Measurements from ENCODE around the gene LMNTD1.

Gene LMNTD1

GRCh38 chr12:25463005-25463404 is 90.1 kb downstream of the LMNTD1 start:
- H3K36me3 ChIP-seq (ENCODE audit: insufficient read depth, low read length): no peaks in the 10 kb centered on the region
- H2AFZ ChIP-seq (ENCODE audit: low read length, unreplicated experiment): no peak overlapping the region
- no peaks in the 10 kb centered on the region for H3K79me2 ChIP-seq (ENCODE audit: control insufficient read depth, insufficient read depth, low read length, unreplicated experiment)
- no peak overlapping the region for H3K27ac ChIP-seq (ENCODE audit: low read depth, low read length)
- H3K4me3 ChIP-seq (ENCODE audit: low read depth, low read length): no peak overlapping the region
- H3K4me1 ChIP-seq (ENCODE audit: control insufficient read depth, insufficient read depth, low read length, unreplicated experiment): peaks cover 11% of the 10 kb centered on the region
- no peaks in the 10 kb centered on the region for H3K27me3 ChIP-seq (ENCODE audit: insufficient read depth, low read length)

DNA sequence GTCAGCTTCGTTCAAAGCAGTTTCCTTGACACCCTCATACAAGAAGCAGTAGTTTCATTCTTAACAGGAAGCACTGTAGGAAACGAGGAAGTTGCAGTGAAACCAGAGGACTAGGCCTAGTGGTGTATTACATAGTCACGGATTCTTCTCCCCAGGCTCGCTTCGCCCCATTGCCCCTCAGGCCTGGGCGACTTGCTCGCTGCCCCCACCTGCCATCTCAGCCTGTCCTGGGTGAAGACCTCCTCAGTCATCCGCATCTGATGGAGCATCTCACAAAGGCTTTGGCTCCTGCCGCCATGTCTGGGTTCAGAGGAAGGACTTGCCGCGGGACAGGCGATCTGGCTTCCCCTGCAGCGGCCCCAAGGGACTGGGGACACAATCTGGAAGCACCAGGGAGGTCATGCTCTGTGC is 93.5 kb downstream of the LMNTD1 start:
- peaks cover 18% of the 10 kb centered on the region for H3K4me1 ChIP-seq (ENCODE audit: control insufficient read depth, insufficient read depth, low read length, unreplicated experiment)
- no peaks in the 10 kb centered on the region for H3K27me3 ChIP-seq (ENCODE audit: insufficient read depth, low read length)
- H3K4me3 ChIP-seq (ENCODE audit: low read depth, low read length): no peak overlapping the region
- no peaks in the 10 kb centered on the region for H3K79me2 ChIP-seq (ENCODE audit: control insufficient read depth, insufficient read depth, low read length, unreplicated experiment)
- H3K27ac ChIP-seq (ENCODE audit: low read depth, low read length): peak overlapping the region; percentile 94; the same call in 1 of the 2 replicates
- H3K36me3 ChIP-seq (ENCODE audit: insufficient read depth, low read length): no peaks in the 10 kb centered on the region
- H2AFZ ChIP-seq (ENCODE audit: low read length, unreplicated experiment): peak overlapping the region; percentile 17

- Histone ChIP-seq H2AFZ (ENCODE audit: low read length, unreplicated experiment) (peak overlapping the region; percentile 73), H3K36me3 (ENCODE audit: insufficient read depth, low read length) (no peaks in the 10 kb centered on the region), H3K4me1 (ENCODE audit: control insufficient read depth, insufficient read depth, low read length, unreplicated experiment) (peaks cover 18% of the 10 kb centered on the region), H3K79me2 (ENCODE audit: control insufficient read depth, insufficient read depth, low read length, unreplicated experiment) (no peaks in the 10 kb centered on the region), H3K27me3 (ENCODE audit: insufficient read depth, low read length) (no peaks in the 10 kb centered on the region), H3K4me3 (ENCODE audit: low read depth, low read length) (peak overlapping the region; percentile 42), H3K27ac (ENCODE audit: low read depth, low read length) (peak overlapping the region; percentile 94)
Measured at GRCh38 chr12:25458047-25458552, 95.0 kb downstream of the LMNTD1 start.

DNA sequence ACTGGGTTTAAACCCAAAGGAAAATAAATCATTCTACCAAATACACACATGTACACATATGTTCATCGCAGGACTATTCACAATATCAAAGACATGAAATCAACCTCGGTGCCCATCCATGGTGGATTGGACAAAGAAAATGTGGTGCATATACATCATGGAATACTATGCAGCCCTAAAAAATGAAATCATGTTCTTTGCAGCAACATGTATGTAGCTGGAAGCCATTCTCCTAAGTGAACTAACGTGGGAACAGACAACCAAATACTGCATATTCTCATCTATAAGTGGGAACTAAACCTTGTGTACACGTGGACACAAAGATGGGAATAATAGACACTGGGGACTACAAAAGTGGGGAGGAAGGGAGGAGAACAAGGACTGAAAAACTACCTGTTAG is 96.6 kb downstream of the LMNTD1 start:
- Histone ChIP-seq H3K27me3 (ENCODE audit: insufficient read depth, low read length) (no peaks in the 10 kb centered on the region), H3K36me3 (ENCODE audit: insufficient read depth, low read length) (no peaks in the 10 kb centered on the region), H3K79me2 (ENCODE audit: control insufficient read depth, insufficient read depth, low read length, unreplicated experiment) (no peaks in the 10 kb centered on the region), H2AFZ (ENCODE audit: low read length, unreplicated experiment) (no peak overlapping the region), H3K4me3 (ENCODE audit: low read depth, low read length) (no peak overlapping the region), H3K27ac (ENCODE audit: low read depth, low read length) (no peak overlapping the region), H3K4me1 (ENCODE audit: control insufficient read depth, insufficient read depth, low read length, unreplicated experiment) (peaks cover 18% of the 10 kb centered on the region)

DNA sequence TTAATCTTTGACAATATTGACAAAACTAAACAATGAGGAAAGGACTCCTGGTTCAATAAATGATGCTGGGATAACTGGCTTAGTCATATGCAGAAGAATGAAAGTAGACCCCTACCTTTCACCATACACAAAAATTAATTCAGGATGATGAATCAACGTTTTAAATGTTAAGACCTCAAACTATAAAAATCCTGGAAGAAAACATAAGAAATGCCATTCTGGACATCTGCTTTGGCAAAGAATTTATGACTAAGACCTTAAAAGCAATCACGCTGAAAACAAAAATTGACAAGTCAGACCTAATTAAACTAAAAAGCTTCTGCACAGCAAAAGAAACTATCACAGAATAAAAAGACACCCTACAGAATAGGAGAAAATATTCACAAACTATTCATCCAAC is 97.4 kb downstream of the LMNTD1 start:
- Histone ChIP-seq H3K27me3 (ENCODE audit: insufficient read depth, low read length) (no peaks in the 10 kb centered on the region), H2AFZ (ENCODE audit: low read length, unreplicated experiment) (no peak overlapping the region), H3K27ac (ENCODE audit: low read depth, low read length) (no peak overlapping the region), H3K79me2 (ENCODE audit: control insufficient read depth, insufficient read depth, low read length, unreplicated experiment) (no peaks in the 10 kb centered on the region), H3K4me3 (ENCODE audit: low read depth, low read length) (no peak overlapping the region), H3K4me1 (ENCODE audit: control insufficient read depth, insufficient read depth, low read length, unreplicated experiment) (peaks cover 18% of the 10 kb centered on the region), H3K36me3 (ENCODE audit: insufficient read depth, low read length) (no peaks in the 10 kb centered on the region)

GRCh38 chr12:25449007-25449406 is 104.1 kb downstream of the LMNTD1 start:
- Histone ChIP-seq H3K27me3 (ENCODE audit: insufficient read depth, low read length) (no peaks in the 10 kb centered on the region), H3K79me2 (ENCODE audit: control insufficient read depth, insufficient read depth, low read length, unreplicated experiment) (no peaks in the 10 kb centered on the region), H3K27ac (ENCODE audit: low read depth, low read length) (no peak overlapping the region), H3K36me3 (ENCODE audit: insufficient read depth, low read length) (no peaks in the 10 kb centered on the region), H2AFZ (ENCODE audit: low read length, unreplicated experiment) (no peak overlapping the region), H3K4me3 (ENCODE audit: low read depth, low read length) (no peak overlapping the region), H3K4me1 (ENCODE audit: control insufficient read depth, insufficient read depth, low read length, unreplicated experiment) (no peaks in the 10 kb centered on the region)

DNA sequence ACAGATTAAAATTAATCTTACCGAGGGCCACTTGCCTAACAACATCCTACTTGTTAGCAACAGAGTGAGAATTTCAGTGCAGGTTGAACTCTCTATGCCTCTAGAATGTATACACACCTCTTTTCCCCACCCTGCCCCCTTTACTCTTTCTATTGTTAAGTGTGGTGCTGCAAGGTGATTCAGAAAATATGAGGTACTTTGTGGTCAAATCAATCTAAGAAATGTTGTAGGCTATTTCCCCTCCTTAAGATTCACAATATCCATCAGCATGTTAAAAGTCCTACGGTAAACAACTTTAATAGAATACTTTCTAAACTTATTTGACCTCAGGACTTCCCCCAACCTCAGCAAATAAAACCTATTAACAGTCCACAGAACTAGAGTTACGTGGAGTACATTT is 106.0 kb downstream of the LMNTD1 start:
- Histone ChIP-seq H3K79me2 (ENCODE audit: control insufficient read depth, insufficient read depth, low read length, unreplicated experiment) (no peaks in the 10 kb centered on the region), H3K27ac (ENCODE audit: low read depth, low read length) (no peak overlapping the region), H2AFZ (ENCODE audit: low read length, unreplicated experiment) (no peak overlapping the region), H3K36me3 (ENCODE audit: insufficient read depth, low read length) (no peaks in the 10 kb centered on the region), H3K27me3 (ENCODE audit: insufficient read depth, low read length) (no peaks in the 10 kb centered on the region), H3K4me3 (ENCODE audit: low read depth, low read length) (no peak overlapping the region), H3K4me1 (ENCODE audit: control insufficient read depth, insufficient read depth, low read length, unreplicated experiment) (no peaks in the 10 kb centered on the region)

DNA sequence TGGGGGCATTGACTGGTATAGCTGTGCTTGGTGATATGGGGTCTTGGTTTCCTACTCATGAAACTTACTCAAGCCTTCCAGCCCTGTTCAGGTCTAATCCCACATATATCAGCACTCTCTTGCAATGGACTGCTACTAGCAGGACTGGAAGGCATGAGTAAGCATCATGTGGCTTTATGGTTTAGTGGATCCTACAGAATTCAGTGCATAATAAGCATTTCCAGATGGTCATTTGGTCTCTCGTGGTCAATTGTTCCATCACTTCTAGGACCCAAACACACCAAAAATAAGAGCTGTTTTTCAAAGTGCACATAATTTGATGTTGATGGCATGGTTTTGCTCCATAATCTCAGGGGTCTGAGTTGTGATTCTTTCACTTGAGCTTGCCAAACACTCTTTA is 114.4 kb downstream of the LMNTD1 start:
- Histone ChIP-seq H3K27me3 (ENCODE audit: insufficient read depth, low read length) (no peaks in the 10 kb centered on the region), H3K4me3 (ENCODE audit: low read depth, low read length) (no peak overlapping the region), H3K36me3 (ENCODE audit: insufficient read depth, low read length) (no peaks in the 10 kb centered on the region), H3K79me2 (ENCODE audit: control insufficient read depth, insufficient read depth, low read length, unreplicated experiment) (no peaks in the 10 kb centered on the region), H3K27ac (ENCODE audit: low read depth, low read length) (no peak overlapping the region), H3K4me1 (ENCODE audit: control insufficient read depth, insufficient read depth, low read length, unreplicated experiment) (peaks cover 13% of the 10 kb centered on the region), H2AFZ (ENCODE audit: low read length, unreplicated experiment) (no peak overlapping the region)

DNA sequence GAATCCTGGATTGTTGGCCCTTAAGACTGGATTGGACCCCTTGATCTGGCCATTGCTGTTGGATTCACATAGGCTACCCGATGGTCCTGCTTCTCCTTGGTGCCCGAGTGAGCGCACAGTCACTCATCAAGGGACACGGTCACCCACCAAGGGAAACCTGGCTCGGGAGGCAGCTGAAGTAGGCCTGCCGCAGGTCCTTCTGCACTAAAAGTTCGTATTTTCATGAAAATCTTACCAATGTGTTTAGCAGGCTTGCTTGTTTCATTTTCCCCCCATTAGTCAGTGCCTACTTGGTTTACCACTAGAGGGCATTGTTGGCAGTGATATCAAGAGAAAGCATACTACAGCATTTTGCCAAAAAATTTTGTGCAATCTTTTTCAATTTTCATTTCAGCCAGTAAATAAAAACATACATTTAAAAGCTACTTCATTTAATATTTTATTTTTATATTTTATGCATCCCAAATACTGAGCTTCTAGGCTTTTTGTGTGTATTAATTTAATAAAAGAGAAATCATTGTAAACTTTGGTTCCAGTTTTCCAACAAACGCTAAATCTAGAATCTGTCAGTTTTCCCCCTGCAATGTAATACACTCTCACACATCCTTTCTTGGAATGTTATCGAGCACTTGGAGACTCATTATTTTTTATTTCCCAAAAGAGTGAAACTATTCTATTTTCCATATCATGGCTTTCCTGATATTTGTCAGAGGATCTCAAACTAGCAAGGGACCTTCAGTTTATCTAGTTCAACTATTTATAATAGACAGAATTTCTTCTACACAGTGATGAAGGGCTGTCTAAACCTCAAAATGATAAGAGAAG is 116.7 kb downstream of the LMNTD1 start:
- H2AFZ ChIP-seq (ENCODE audit: low read length, unreplicated experiment): peak overlapping the region; percentile 89
- no peaks in the 10 kb centered on the region for H3K36me3 ChIP-seq (ENCODE audit: insufficient read depth, low read length)
- H3K27ac ChIP-seq (ENCODE audit: low read depth, low read length): no peak overlapping the region
- H3K4me1 ChIP-seq (ENCODE audit: control insufficient read depth, insufficient read depth, low read length, unreplicated experiment): peaks cover 13% of the 10 kb centered on the region
- no peaks in the 10 kb centered on the region for H3K79me2 ChIP-seq (ENCODE audit: control insufficient read depth, insufficient read depth, low read length, unreplicated experiment)
- H3K4me3 ChIP-seq (ENCODE audit: low read depth, low read length): peak overlapping the region; percentile 58
- H3K27me3 ChIP-seq (ENCODE audit: insufficient read depth, low read length): no peaks in the 10 kb centered on the region

- Histone ChIP-seq H3K4me1 (ENCODE audit: control insufficient read depth, insufficient read depth, low read length, unreplicated experiment) (peaks cover 13% of the 10 kb centered on the region), H2AFZ (ENCODE audit: low read length, unreplicated experiment) (peak overlapping the region; percentile 89), H3K27me3 (ENCODE audit: insufficient read depth, low read length) (no peaks in the 10 kb centered on the region), H3K27ac (ENCODE audit: low read depth, low read length) (no peak overlapping the region), H3K4me3 (ENCODE audit: low read depth, low read length) (no peak overlapping the region), H3K79me2 (ENCODE audit: control insufficient read depth, insufficient read depth, low read length, unreplicated experiment) (no peaks in the 10 kb centered on the region), H3K36me3 (ENCODE audit: insufficient read depth, low read length) (no peaks in the 10 kb centered on the region)
Measured at GRCh38 chr12:25435431-25435830, 117.7 kb downstream of the LMNTD1 start.

- Histone ChIP-seq H3K27me3 (ENCODE audit: insufficient read depth, low read length) (no peaks in the 10 kb centered on the region), H3K79me2 (ENCODE audit: control insufficient read depth, insufficient read depth, low read length, unreplicated experiment) (no peaks in the 10 kb centered on the region), H2AFZ (ENCODE audit: low read length, unreplicated experiment) (no peak overlapping the region), H3K27ac (ENCODE audit: low read depth, low read length) (no peak overlapping the region), H3K4me3 (ENCODE audit: low read depth, low read length) (no peak overlapping the region), H3K4me1 (ENCODE audit: control insufficient read depth, insufficient read depth, low read length, unreplicated experiment) (peaks cover 13% of the 10 kb centered on the region), H3K36me3 (ENCODE audit: insufficient read depth, low read length) (no peaks in the 10 kb centered on the region)
Measured at GRCh38 chr12:25434515-25434914, 118.6 kb downstream of the LMNTD1 start.
